Adipose tissue (tissue), 3 donors: ENCODE results near the gene CCDC90B. TPM values are rescaled to one million over a fixed set of nuclear protein-coding genes. Genes with fewer than 3 reads are reported as not detected.

ENCODE experiments used
- H3K27ac ChIP-seq: one replicate; pipeline ENCODE4 v1.5.1; 2013; ENCODE audit warnings: low read depth, low read length
- WGBS, 3 donors: extraction: QIAGEN DNeasy Blood & Tissue Kit; methylation state at CpG; one replicate each; pipeline ENCODE4 v1.1.7; 2013; 5-methylcytosine and 5-hydroxymethylcytosine counted together
- polyA plus RNA-seq, 3 donors: library from polyadenylated mRNA; stranded (reverse); fragments of 200-250 nt; gene quantifications; one replicate each; pipeline ENCODE4 v1.2.3, GENCODE V29; 2013
- donor health status: healthy with polysubstance abuse.
- donor health status: Bipolar disorder and iron deficiency.
- donor health status: healthy.

CCDC90B gene
- polyA plus RNA-seq, 3 donors = 23.4 to 56.7 (median 27.8) TPM

- no peak overlapping the region for H3K27ac ChIP-seq
- 89 to 96% (median 95%) methylated on average over 2 of the region's 2 CpGs for WGBS, 3 donors
Observed at GRCh38 chr11:83252941-83253340, 33.2 kb downstream of the CCDC90B start.

GRCh38 chr11:83252266-83252665, 33.9 kb downstream of the CCDC90B start:
- H3K27ac ChIP-seq = no peak overlapping the region
- WGBS, 3 donors = 94 to 97% (median 94%) methylated on average over 2 of the region's 2 CpGs

GRCh38 chr11:83249972-83250593, 36.1 kb downstream of the CCDC90B start:
- H3K27ac ChIP-seq = no peak overlapping the region
- 7 to 15% (median 9%) methylated on average over 4 of the region's 4 CpGs for whole genome bisulfite sequencing, 3 donors

GRCh38 chr11:83249445-83249844, 36.7 kb downstream of the CCDC90B start:
- no peak overlapping the region for H3K27ac ChIP-seq
- 94 to 97% (median 97%) methylated on average over 1 of the region's 1 CpG for WGBS, 3 donors

- 15 to 30% (median 28%) methylated on average over 5 of the region's 5 CpGs for whole genome bisulfite sequencing, 3 donors
- H3K27ac ChIP-seq = no peak overlapping the region
Observed at GRCh38 chr11:83241291-83241946, 44.7 kb downstream of the CCDC90B start.

GRCh38 chr11:83238111-83238510, 48.1 kb downstream of the CCDC90B start:
- WGBS, 3 donors = 52 to 91% (median 66%) methylated on average over 3 of the region's 3 CpGs
- no peak overlapping the region for H3K27ac ChIP-seq

- H3K27ac ChIP-seq = no peak overlapping the region
- 36 to 71% (median 71%) methylated on average over 1 of the region's 1 CpG for WGBS, 3 donors
Observed at GRCh38 chr11:83235825-83236224, 50.3 kb downstream of the CCDC90B start.

GRCh38 chr11:83223457-83223856, 62.7 kb downstream of the CCDC90B start:
- H3K27ac ChIP-seq = no peak overlapping the region
- WGBS, 3 donors = 93 to 98% (median 93%) methylated on average over 2 of the region's 2 CpGs

- no peak overlapping the region for H3K27ac ChIP-seq
- 91 to 96% (median 94%) methylated on average over 1 of the region's 1 CpG for WGBS, 3 donors
Observed at GRCh38 chr11:83222499-83222898, 63.7 kb downstream of the CCDC90B start.

- H3K27ac ChIP-seq = no peak overlapping the region
Observed at GRCh38 chr11:83221694-83222093, 64.5 kb downstream of the CCDC90B start.

GRCh38 chr11:83220260-83220659, 65.9 kb downstream of the CCDC90B start:
- 86 to 93% (median 90%) methylated on average over 10 of the region's 10 CpGs for WGBS, 3 donors

GRCh38 chr11:83219095-83219494, 67.1 kb downstream of the CCDC90B start:
- WGBS, 3 donors = 58 to 81% (median 73%) methylated on average over 8 of the region's 8 CpGs
- no peak overlapping the region for H3K27ac ChIP-seq

More at GRCh38 chr11:83220260-83220659, 65.9 kb downstream of the CCDC90B start:
- no peak overlapping the region for H3K27ac ChIP-seq

Other genes starting within 250 kb of the CCDC90B start
- 10 to 100 TPM in 1 of 3 donors, 1 to 10 TPM in 2; 2.1 to 13.1 (median 7.5) TPM for gene RAB30, start 214.5 kb downstream of the CCDC90B start, polyA plus RNA-seq
- gene PCF11, start 129.2 kb downstream of the CCDC90B start, polyA plus RNA-seq = 10 to 100 TPM; 18.4 to 33.7 (median 32.5) TPM
- 1 to 10 TPM; 4.1 to 7.3 (median 4.9) TPM for gene ANKRD42, start 92.7 kb downstream of the CCDC90B start, polyA plus RNA-seq